Heart left ventricle (tissue), 13 donors: ENCODE data around the gene SLC18A3.

Experiments used
- POLR2A ChIP-seq, 2 donors: fragments of 450-650 bp; IDR thresholded peaks; one replicate each; pipeline ENCODE4 v1.6.1; 2017; ENCODE audit warnings: antibody characterized with exemption in 2 of 2, mild to moderate bottlenecking in 2 of 2, moderate library complexity in 2 of 2
- TF ChIP-seq, protein P1 (sequence below), 12 donors: fragments of 200-600 bp; sonication (generic) in 4 of 12; IDR thresholded peaks; one replicate each; pipeline versions ENCODE4 v1.5.0 to v1.8.0; 2018 to 2022; ENCODE audit warnings: antibody characterized with exemption in 12 of 12, mild to moderate bottlenecking in 5 of 12
- donor health status: ischemic (EF 13 %, LVEDD 7.1; RV severe dilation, severe dysfunction).
- donor health status: DM: no; HTN: yes; CAD: no.
- donor health status: DM: no; HTN: no; CAD: no.
- donor health status: ischemic (EF 25% LVEDD 6.9; RV normal size, moderate dysfunction).
- donor health status: ischemic (EF 25% LVEDD 5.7; RV mildly dilated, moderate dysfunction).
- donor health status: ischemic (EF 35%, LVEDD 5.7; RV mildly dilated, moderate dysfunction).
- donor health status: nonischemic (EF 11% LVEDD 7.7; RV severe dilation, severe dysfunction).
- donor health status: DM: yes; HTN: yes; CAD: no.
- donor health status: PGD.
- donor health status: ischemic (EF 29% LVEDD 5.4; RV normal size, mild dysfunction).
- donor health status: nonischemic (EF 23%, LVEDD 6.1; RV moderate dilation, normal function).

DNA sequence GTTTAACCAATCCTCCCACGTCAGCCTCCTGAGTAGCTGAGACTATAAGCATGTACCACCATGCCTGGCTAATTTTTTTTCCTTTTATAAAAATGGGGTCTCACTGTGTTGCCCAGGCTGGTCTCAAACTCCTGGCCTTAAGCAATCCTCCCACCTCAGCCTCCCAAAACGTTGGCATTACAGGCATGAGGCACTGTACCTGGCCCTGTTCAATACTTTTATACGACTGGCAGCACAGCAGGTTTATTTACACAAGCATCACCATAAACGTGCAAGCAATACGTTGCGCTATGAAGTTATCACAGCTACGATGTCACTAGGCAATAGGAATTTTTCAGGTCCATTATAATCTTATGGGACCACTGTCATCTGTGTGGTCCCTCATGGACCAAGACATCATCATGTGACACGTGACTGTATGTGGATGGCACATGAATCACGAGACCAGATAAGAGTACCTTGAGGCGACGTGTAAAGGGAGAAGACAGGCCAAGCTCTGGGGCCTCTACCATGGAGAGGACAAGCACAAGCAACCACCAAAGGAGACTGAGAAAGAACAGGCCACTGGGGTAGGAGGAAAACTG is 34.5 kb upstream of the SLC18A3 start:
- TF ChIP-seq, protein P1, sequence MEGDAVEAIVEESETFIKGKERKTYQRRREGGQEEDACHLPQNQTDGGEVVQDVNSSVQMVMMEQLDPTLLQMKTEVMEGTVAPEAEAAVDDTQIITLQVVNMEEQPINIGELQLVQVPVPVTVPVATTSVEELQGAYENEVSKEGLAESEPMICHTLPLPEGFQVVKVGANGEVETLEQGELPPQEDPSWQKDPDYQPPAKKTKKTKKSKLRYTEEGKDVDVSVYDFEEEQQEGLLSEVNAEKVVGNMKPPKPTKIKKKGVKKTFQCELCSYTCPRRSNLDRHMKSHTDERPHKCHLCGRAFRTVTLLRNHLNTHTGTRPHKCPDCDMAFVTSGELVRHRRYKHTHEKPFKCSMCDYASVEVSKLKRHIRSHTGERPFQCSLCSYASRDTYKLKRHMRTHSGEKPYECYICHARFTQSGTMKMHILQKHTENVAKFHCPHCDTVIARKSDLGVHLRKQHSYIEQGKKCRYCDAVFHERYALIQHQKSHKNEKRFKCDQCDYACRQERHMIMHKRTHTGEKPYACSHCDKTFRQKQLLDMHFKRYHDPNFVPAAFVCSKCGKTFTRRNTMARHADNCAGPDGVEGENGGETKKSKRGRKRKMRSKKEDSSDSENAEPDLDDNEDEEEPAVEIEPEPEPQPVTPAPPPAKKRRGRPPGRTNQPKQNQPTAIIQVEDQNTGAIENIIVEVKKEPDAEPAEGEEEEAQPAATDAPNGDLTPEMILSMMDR (IDR thresholded peaks at IDR 0.05) = no peak
- no peak for TF ChIP-seq POLR2A (IDR thresholded peaks at IDR 0.05)
